Panc1 (cell line): ENCODE measurements around the gene CSK. TPM values are rescaled to one million over a fixed set of nuclear protein-coding genes. Genes with fewer than 3 reads are reported as not detected.

ENCODE experiments used
- ATAC-seq: fragments of 200-7000 bp; cut with Tn5 transposase; 2 replicates; pipeline ENCODE4 v1.9.1; 2020; ENCODE audit warnings: mild to moderate bottlenecking, moderate library complexity
- BruUV-seq: library from RNA; stranded (reverse); fragments of 400-500 nt; replicated peaks from 2 replicates; lab custom pipeline; 2021; lab: Mats Ljungman, UMichigan
- CTCF ChIA-PET: fragments of 300-600 bp; sonication (Branson Sonifier 250); formaldehyde crosslinking; loops from one replicate; lab custom pipeline; 2022; ENCODE audit warnings: antibody characterized with exemption; lab: Charles Lee
- POLR2A ChIA-PET: fragments of 300-600 bp; sonication (Branson Sonifier 250); formaldehyde crosslinking; loops from one replicate; lab custom pipeline; 2022; ENCODE audit warnings: antibody characterized with exemption; lab: Charles Lee
- DNase-seq: peaks from one replicate; pipeline ENCODE4 v3.0.0-alpha.2; 2010; ENCODE audit warnings: low read depth, low spot score
- H3K27ac ChIP-seq: 2 replicates; pipeline ENCODE4 v1.5.1; 2011; ENCODE audit warnings: mild to moderate bottlenecking, low read length, inconsistent platforms
- H3K27me3 ChIP-seq: fragments of 200-500 bp; sonication (Bioruptor generic); 2 replicates; pipeline ENCODE4 v1.6.0; 2014; ENCODE audit warnings: low read length, inconsistent platforms; ENCODE audit not compliant: control insufficient read depth, insufficient read depth
- H3K36me3 ChIP-seq: fragments of 200-500 bp; sonication (Bioruptor generic); 2 replicates; pipeline ENCODE4 v1.5.1; 2014; ENCODE audit warnings: inconsistent platforms, mild to moderate bottlenecking, low read length, moderate library complexity; ENCODE audit not compliant: control insufficient read depth, insufficient read depth
- H3K4me1 ChIP-seq: 2 replicates; pipeline ENCODE4 v1.5.1; 2011; ENCODE audit warnings: inconsistent platforms, mild to moderate bottlenecking, low read length, moderate library complexity; ENCODE audit not compliant: control insufficient read depth, insufficient read depth
- H3K4me3 ChIP-seq, 2 experiments: 2 replicates each; pipeline ENCODE4 v1.5.1; 2011 to 2012; ENCODE audit warnings: low read depth in 2 of 2, low read length in 2 of 2, mild to moderate bottlenecking in 2 of 2, inconsistent platforms in 1 of 2, moderate library complexity in 1 of 2
- H3K9me3 ChIP-seq: fragments of 200-500 bp; sonication (Bioruptor generic); 2 replicates; pipeline ENCODE4 v1.5.1; 2014; ENCODE audit warnings: low read depth, mild to moderate bottlenecking, inconsistent platforms, low read length, moderate library complexity; ENCODE audit not compliant: control insufficient read depth, insufficient read depth
- POLR2AphosphoS5 ChIP-seq: IDR thresholded peaks from 2 replicates; pipeline ENCODE4 v1.6.1; 2012; ENCODE audit warnings: mild to moderate bottlenecking, low read depth, low read length, moderate library complexity
- SIN3A ChIP-seq: IDR thresholded peaks from 2 replicates; pipeline ENCODE4 v1.6.1; 2012; ENCODE audit warnings: low read depth, mild to moderate bottlenecking, low read length, moderate library complexity, borderline replicate concordance; ENCODE audit not compliant: insufficient read depth
- TCF7L2 ChIP-seq: IDR thresholded peaks from 2 replicates; pipeline ENCODE4 v1.6.1; 2011; ENCODE audit warnings: mild to moderate bottlenecking, low read depth, low read length, inconsistent platforms
- in situ Hi-C: cut with HindIII; loops from 2 replicates; pipeline ENCODE4 v1.10.0; 2016; ENCODE audit warnings: low sequenced_read_pairs, low pct_unique_long_range_greater_than_20kb
- intact Hi-C: fragments of 100-400 bp; cut with micrococcal nuclease; formaldehyde crosslinking; loops from one replicate; pipeline ENCODE4 v1.10.0; 2022; ENCODE audit not compliant: unreplicated experiment
- total RNA-seq: library from RNA; stranded (reverse); gene quantifications from one replicate; pipeline ENCODE4 v1.2.1, GENCODE V29; 2021; ENCODE audit not compliant: unreplicated experiment
- TF ChIP-seq, protein P1 (sequence below), 2 experiments: IDR thresholded peaks; 2 replicates each; pipeline ENCODE4 v1.6.1; 2011 to 2012; ENCODE audit warnings: low read depth in 2 of 2, control low read depth in 1 of 2, low read length in 1 of 2, mild to moderate bottlenecking in 1 of 2, moderate library complexity in 1 of 2; ENCODE audit not compliant: insufficient read depth in 1 of 2
- TF ChIP-seq, protein P2 (sequence below): fragments of 450-650 bp; IDR thresholded peaks from 2 replicates; pipeline ENCODE4 v1.5.1; 2017; ENCODE audit warnings: mild to moderate bottlenecking

CSK gene
- total RNA-seq, 1 experiment from 2014 or later = 81.4 TPM

DNA sequence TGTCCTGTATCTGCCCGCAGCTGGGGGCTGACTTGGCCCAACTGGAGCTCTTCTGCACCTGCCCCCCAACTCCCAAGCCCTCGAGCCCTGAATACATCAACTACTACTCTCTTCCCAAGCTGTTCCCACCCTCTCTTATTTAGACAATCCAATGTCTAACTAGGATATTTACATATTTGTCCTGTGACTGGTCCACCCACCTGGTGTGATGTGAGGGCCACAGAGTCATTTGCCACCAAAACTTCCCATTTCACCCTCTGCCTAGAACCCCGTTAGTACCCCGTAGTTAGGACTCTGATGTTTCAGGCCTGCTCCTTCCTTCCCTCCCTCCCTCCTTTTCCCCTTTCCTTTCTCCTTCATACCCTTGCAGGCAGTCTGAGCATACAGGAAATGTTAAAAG lies 50.9 kb downstream of the CSK start:
- ChIA-PET POLR2A (no interaction called here), CTCF (no interaction called here)
- no peak overlapping the region for H3K4me3 ChIP-seq
- no peaks in the 10 kb centered on the region; the same call in 1 of the 2 replicates for H3K4me1 ChIP-seq
- ATAC-seq (no peak), DNase-seq (no peak)
- no peaks in the 10 kb centered on the region for H3K27me3 ChIP-seq
- in situ Hi-C loops = no loop called here
- no TSS peak for BruUV-seq
- H3K36me3 ChIP-seq = no peaks in the 10 kb centered on the region; the same call in 1 of the 2 replicates
- TF ChIP-seq, protein P1, sequence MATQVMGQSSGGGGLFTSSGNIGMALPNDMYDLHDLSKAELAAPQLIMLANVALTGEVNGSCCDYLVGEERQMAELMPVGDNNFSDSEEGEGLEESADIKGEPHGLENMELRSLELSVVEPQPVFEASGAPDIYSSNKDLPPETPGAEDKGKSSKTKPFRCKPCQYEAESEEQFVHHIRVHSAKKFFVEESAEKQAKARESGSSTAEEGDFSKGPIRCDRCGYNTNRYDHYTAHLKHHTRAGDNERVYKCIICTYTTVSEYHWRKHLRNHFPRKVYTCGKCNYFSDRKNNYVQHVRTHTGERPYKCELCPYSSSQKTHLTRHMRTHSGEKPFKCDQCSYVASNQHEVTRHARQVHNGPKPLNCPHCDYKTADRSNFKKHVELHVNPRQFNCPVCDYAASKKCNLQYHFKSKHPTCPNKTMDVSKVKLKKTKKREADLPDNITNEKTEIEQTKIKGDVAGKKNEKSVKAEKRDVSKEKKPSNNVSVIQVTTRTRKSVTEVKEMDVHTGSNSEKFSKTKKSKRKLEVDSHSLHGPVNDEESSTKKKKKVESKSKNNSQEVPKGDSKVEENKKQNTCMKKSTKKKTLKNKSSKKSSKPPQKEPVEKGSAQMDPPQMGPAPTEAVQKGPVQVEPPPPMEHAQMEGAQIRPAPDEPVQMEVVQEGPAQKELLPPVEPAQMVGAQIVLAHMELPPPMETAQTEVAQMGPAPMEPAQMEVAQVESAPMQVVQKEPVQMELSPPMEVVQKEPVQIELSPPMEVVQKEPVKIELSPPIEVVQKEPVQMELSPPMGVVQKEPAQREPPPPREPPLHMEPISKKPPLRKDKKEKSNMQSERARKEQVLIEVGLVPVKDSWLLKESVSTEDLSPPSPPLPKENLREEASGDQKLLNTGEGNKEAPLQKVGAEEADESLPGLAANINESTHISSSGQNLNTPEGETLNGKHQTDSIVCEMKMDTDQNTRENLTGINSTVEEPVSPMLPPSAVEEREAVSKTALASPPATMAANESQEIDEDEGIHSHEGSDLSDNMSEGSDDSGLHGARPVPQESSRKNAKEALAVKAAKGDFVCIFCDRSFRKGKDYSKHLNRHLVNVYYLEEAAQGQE (IDR thresholded peaks at IDR 0.05; ENCODE audit: insufficient read depth in 1 of 2, low read depth in 2 of 2, low read length in 1 of 2) = no peak
- no peak for TF ChIP-seq POLR2AphosphoS5
- TF ChIP-seq, protein P2, sequence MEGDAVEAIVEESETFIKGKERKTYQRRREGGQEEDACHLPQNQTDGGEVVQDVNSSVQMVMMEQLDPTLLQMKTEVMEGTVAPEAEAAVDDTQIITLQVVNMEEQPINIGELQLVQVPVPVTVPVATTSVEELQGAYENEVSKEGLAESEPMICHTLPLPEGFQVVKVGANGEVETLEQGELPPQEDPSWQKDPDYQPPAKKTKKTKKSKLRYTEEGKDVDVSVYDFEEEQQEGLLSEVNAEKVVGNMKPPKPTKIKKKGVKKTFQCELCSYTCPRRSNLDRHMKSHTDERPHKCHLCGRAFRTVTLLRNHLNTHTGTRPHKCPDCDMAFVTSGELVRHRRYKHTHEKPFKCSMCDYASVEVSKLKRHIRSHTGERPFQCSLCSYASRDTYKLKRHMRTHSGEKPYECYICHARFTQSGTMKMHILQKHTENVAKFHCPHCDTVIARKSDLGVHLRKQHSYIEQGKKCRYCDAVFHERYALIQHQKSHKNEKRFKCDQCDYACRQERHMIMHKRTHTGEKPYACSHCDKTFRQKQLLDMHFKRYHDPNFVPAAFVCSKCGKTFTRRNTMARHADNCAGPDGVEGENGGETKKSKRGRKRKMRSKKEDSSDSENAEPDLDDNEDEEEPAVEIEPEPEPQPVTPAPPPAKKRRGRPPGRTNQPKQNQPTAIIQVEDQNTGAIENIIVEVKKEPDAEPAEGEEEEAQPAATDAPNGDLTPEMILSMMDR = no peak
- no peak for TF ChIP-seq SIN3A
- no peak overlapping the region for H3K27ac ChIP-seq
- intact Hi-C loops = loop anchor here (10.0 kb wide), 1 partner anchor 58 kb away; no protein-coding TSS in a partner anchor
- H3K9me3 ChIP-seq = no peaks in the 10 kb centered on the region

DNA sequence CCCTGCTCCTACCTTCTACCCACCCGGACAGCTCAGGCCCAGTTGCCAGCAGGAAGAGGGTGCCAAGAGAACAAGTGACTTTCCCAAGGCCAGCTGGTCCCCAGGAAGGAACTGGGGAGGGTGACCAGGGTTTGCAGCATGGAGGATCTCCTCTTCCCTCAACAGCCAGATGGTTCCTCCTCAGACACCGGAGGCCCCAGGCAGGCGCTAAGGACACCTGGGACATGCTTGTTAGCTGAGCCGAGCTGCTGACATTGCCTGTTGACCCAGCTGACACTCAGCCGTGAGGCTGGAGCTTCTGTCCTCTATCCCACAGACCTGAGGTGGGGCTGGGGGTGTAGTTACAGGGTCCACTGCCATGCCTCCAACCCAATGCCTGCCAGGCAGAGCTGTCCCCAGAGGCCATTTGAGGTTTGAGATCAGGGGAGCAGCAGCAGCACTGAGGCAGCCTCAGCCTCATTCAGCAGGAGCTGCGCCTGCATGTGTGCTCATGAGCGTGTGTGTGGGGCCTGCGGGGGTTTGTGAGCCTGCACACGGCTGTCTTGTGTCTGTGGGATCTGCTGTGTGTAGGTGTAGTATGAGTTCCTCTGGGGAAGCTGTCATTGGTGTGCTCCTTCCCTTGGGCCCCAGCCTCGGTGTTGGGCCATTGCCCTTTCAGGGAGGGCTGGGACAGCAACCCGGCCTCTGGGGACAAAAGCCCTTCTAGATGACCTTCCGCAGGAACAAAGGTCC lies 51.7 kb downstream of the CSK start:
- ChIA-PET CTCF (interaction anchor here (0.5 to 0.6 kb wide), 2 partner anchors 33 to 62 kb away, joined by 3 to 5 read pairs; no protein-coding TSS in a partner anchor), POLR2A (interaction anchor here (0.6 to 0.7 kb wide), 2 partner anchors 13 to 28 kb away, joined by 5 to 6 read pairs; no protein-coding TSS in a partner anchor)

More for the DNA sequence above, 51.7 kb downstream of the CSK start:
- H3K4me1 ChIP-seq = no peaks in the 10 kb centered on the region; the same call in 1 of the 2 replicates
- ATAC-seq (no peak), DNase-seq (no peak)
- no peaks in the 10 kb centered on the region; the same call in 1 of the 2 replicates for H3K36me3 ChIP-seq
- H3K27ac ChIP-seq = no peak overlapping the region
- H3K4me3 ChIP-seq = no peak overlapping the region
- intact Hi-C loops (loop anchor here (10.0 kb wide), 1 partner anchor 59 kb away; no protein-coding TSS in a partner anchor), in situ Hi-C loops (no loop called here)
- BruUV-seq = no TSS peak
- TF ChIP-seq, protein P1 (IDR thresholded peaks at IDR 0.05; ENCODE audit: insufficient read depth in 1 of 2, low read depth in 2 of 2, low read length in 1 of 2) = no peak
- TF ChIP-seq POLR2AphosphoS5 = no peak
- TF ChIP-seq, protein P2 = no peak
- TF ChIP-seq SIN3A = no peak
- no peak for TF ChIP-seq TCF7L2
- H3K27me3 ChIP-seq = no peaks in the 10 kb centered on the region
- no peaks in the 10 kb centered on the region for H3K9me3 ChIP-seq
